ENCODE data around the gene SMPD4.
"Not testable (repeated sequence)": the region's sequence is repeated elsewhere in the genome, so short reads cannot be mapped to it uniquely, and the experiment has no call there.

GRCh38 chr2:130191319-130191718 lies 9.9 kb upstream of the SMPD4 start:
- not testable (repeated sequence) for TF ChIP-seq POLR2A, POLR2AphosphoS5 (IDR thresholded peaks at IDR 0.05; ENCODE audit: low read depth, low read length)
